Liver (tissue), 3 donors: ENCODE data around the gene GLI2.

Experiments
- EGR1 ChIP-seq, 2 donors: IDR thresholded peaks; 2 replicates each; pipeline ENCODE4 v1.6.1; 2016 to 2018; ENCODE audit warnings: antibody characterized with exemption in 2 of 2, low read depth in 2 of 2
- TAF1 ChIP-seq: conservative IDR thresholded peaks from 2 replicates; pipeline ENCODE4 v1.6.1; 2016; ENCODE audit warnings: antibody characterized with exemption, mild to moderate bottlenecking
- YY1 ChIP-seq: IDR thresholded peaks from 2 replicates; pipeline ENCODE4 v1.6.1; 2016; ENCODE audit warnings: antibody characterized with exemption, mild to moderate bottlenecking
- TF ChIP-seq, protein P1 (sequence below): fragments of 150-350 bp; IDR thresholded peaks from 2 replicates; pipeline ENCODE4 v1.5.1; 2017; ENCODE audit warnings: improper control_type of control experiment, low read depth, low read length; ENCODE audit not compliant: missing input control
- TF ChIP-seq, protein P2 (sequence below): IDR thresholded peaks from 2 replicates; pipeline ENCODE4 v1.6.1; 2016; ENCODE audit warnings: antibody characterized with exemption
- TF ChIP-seq, protein P3 (sequence below): IDR thresholded peaks from 2 replicates; pipeline ENCODE4 v1.6.1; 2016; ENCODE audit warnings: antibody characterized with exemption, mild to moderate bottlenecking
- TF ChIP-seq, protein P4 (sequence below): IDR thresholded peaks from 2 replicates; pipeline ENCODE4 v1.6.1; 2016; ENCODE audit warnings: antibody characterized with exemption
- TF ChIP-seq, protein P5 (sequence below): IDR thresholded peaks from 2 replicates; pipeline ENCODE4 v1.6.1; 2016; ENCODE audit warnings: antibody characterized with exemption
- donor health status: healthy.
- donor health status: healthy.

DNA sequence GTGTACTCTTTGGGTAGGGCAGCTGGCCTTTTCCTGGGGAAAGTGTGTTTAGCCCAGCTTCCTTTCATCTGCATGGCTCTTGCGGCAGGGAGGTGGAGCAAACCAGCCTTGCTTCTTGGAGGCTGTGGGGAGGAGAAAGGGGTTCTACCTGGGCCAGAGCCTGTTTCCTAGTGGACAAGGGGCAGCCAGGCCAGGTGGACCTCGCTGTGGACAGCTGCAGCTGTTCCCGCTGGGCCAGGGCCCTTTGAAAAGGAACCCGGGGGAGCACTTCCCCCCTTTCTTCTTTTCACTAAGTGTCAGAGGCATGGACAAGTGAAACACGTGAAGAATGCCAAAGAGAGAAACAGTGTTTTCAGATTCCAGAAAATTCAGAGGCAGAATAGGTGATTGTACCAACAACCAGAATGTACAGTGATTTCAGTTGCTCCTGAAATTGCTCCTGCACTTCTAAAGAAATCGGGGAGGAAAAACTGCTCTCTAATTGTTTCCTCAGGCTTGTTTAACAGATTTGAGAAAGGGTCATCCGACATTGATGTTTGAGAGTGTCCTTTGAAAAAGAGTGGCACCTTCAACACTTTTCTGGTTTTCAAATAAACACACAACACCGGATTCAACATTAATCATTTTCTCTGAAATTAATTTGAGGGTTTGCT is 3.9 kb downstream of the GLI2 start:
- TF ChIP-seq, protein P1, sequence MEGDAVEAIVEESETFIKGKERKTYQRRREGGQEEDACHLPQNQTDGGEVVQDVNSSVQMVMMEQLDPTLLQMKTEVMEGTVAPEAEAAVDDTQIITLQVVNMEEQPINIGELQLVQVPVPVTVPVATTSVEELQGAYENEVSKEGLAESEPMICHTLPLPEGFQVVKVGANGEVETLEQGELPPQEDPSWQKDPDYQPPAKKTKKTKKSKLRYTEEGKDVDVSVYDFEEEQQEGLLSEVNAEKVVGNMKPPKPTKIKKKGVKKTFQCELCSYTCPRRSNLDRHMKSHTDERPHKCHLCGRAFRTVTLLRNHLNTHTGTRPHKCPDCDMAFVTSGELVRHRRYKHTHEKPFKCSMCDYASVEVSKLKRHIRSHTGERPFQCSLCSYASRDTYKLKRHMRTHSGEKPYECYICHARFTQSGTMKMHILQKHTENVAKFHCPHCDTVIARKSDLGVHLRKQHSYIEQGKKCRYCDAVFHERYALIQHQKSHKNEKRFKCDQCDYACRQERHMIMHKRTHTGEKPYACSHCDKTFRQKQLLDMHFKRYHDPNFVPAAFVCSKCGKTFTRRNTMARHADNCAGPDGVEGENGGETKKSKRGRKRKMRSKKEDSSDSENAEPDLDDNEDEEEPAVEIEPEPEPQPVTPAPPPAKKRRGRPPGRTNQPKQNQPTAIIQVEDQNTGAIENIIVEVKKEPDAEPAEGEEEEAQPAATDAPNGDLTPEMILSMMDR: no peak
- TF ChIP-seq EGR1 (IDR thresholded peaks at IDR 0.05; ENCODE audit: low read depth in 2 of 2) (no peak), TAF1 (no peak), YY1 (no peak)
- TF ChIP-seq, protein P2, sequence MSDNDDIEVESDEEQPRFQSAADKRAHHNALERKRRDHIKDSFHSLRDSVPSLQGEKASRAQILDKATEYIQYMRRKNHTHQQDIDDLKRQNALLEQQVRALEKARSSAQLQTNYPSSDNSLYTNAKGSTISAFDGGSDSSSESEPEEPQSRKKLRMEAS: no peak
- TF ChIP-seq, protein P3, sequence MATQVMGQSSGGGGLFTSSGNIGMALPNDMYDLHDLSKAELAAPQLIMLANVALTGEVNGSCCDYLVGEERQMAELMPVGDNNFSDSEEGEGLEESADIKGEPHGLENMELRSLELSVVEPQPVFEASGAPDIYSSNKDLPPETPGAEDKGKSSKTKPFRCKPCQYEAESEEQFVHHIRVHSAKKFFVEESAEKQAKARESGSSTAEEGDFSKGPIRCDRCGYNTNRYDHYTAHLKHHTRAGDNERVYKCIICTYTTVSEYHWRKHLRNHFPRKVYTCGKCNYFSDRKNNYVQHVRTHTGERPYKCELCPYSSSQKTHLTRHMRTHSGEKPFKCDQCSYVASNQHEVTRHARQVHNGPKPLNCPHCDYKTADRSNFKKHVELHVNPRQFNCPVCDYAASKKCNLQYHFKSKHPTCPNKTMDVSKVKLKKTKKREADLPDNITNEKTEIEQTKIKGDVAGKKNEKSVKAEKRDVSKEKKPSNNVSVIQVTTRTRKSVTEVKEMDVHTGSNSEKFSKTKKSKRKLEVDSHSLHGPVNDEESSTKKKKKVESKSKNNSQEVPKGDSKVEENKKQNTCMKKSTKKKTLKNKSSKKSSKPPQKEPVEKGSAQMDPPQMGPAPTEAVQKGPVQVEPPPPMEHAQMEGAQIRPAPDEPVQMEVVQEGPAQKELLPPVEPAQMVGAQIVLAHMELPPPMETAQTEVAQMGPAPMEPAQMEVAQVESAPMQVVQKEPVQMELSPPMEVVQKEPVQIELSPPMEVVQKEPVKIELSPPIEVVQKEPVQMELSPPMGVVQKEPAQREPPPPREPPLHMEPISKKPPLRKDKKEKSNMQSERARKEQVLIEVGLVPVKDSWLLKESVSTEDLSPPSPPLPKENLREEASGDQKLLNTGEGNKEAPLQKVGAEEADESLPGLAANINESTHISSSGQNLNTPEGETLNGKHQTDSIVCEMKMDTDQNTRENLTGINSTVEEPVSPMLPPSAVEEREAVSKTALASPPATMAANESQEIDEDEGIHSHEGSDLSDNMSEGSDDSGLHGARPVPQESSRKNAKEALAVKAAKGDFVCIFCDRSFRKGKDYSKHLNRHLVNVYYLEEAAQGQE: no peak
- TF ChIP-seq, protein P4, sequence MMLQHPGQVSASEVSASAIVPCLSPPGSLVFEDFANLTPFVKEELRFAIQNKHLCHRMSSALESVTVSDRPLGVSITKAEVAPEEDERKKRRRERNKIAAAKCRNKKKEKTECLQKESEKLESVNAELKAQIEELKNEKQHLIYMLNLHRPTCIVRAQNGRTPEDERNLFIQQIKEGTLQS: no peak
- TF ChIP-seq, protein P5, sequence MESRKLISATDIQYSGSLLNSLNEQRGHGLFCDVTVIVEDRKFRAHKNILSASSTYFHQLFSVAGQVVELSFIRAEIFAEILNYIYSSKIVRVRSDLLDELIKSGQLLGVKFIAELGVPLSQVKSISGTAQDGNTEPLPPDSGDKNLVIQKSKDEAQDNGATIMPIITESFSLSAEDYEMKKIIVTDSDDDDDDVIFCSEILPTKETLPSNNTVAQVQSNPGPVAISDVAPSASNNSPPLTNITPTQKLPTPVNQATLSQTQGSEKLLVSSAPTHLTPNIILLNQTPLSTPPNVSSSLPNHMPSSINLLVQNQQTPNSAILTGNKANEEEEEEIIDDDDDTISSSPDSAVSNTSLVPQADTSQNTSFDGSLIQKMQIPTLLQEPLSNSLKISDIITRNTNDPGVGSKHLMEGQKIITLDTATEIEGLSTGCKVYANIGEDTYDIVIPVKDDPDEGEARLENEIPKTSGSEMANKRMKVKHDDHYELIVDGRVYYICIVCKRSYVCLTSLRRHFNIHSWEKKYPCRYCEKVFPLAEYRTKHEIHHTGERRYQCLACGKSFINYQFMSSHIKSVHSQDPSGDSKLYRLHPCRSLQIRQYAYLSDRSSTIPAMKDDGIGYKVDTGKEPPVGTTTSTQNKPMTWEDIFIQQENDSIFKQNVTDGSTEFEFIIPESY: no peak
